Measurements from ENCODE around the gene CHRD. TPM values are rescaled to one million over a fixed set of nuclear protein-coding genes. Genes with fewer than 3 reads are reported as not detected.

CHRD gene
- total RNA-seq, 2 experiments from 2014 or later, result 0.22 TPM; not detected in 1

DNA sequence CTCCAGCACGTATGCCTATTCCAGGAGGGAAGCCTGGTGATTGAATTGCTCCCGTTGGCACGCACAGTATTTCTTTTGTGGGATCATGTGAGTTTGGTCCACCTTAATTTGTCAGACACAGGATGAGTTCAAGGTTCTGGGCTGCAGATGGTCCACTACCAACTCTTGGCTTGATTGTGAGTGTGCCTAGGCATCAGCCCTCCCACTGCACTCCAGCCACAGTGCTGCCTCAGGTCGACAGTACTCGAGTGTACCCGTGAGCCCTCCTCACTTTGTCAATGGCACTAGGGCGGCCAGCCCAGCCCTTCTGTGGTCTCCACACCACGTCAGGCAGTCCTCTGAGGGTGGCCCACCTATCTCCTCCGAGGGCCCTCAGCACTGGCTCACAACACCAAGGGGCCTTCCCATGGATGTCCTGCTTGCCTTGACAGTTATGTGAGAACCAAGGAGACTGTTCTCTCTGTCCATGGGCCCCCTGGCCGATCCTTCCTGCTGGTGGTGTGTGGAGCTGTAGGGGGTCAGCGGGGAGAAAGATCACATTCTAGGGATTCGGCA is 30.2 kb downstream of the CHRD start:
- Histone ChIP-seq H3K4me3 (ENCODE audit: low read length) (no peak overlapping the region), H3K27ac (ENCODE audit: low read depth in 1 of 2, low read length in 2 of 2) (no peak overlapping the region), H3K36me3 (ENCODE audit: insufficient read depth, low read length) (no peaks in the 10 kb centered on the region), H3K9me3 (ENCODE audit: control insufficient read depth in 1 of 2, insufficient read depth in 1 of 2, low read length in 2 of 2) (no peaks in the 10 kb centered on the region), H3K4me1 (ENCODE audit: insufficient read depth, low read length) (no peaks in the 10 kb centered on the region), H3K27me3 (ENCODE audit: control insufficient read depth in 1 of 2, insufficient read depth in 2 of 2, low read length in 2 of 2) (no peaks in the 10 kb centered on the region)
- Mint-ChIP-seq H3K36me3 (ENCODE audit: low read depth) (no peaks in the 10 kb centered on the region), H3K4me3 (no peak overlapping the region), H3K27ac (no peak overlapping the region), H3K9me3 (no peaks in the 10 kb centered on the region), H3K4me1 (ENCODE audit: low read depth) (no peaks in the 10 kb centered on the region), H3K27me3 (no peaks in the 10 kb centered on the region)
- TF ChIP-seq, protein P1, sequence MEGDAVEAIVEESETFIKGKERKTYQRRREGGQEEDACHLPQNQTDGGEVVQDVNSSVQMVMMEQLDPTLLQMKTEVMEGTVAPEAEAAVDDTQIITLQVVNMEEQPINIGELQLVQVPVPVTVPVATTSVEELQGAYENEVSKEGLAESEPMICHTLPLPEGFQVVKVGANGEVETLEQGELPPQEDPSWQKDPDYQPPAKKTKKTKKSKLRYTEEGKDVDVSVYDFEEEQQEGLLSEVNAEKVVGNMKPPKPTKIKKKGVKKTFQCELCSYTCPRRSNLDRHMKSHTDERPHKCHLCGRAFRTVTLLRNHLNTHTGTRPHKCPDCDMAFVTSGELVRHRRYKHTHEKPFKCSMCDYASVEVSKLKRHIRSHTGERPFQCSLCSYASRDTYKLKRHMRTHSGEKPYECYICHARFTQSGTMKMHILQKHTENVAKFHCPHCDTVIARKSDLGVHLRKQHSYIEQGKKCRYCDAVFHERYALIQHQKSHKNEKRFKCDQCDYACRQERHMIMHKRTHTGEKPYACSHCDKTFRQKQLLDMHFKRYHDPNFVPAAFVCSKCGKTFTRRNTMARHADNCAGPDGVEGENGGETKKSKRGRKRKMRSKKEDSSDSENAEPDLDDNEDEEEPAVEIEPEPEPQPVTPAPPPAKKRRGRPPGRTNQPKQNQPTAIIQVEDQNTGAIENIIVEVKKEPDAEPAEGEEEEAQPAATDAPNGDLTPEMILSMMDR (IDR thresholded peaks at IDR 0.05), result no peak
- ATAC-seq (ENCODE audit: poor library complexity), result no peak
- CTCF ChIA-PET, result no interaction called here
- POLR2A ChIA-PET, result no interaction called here
- intact Hi-C loops (cut with DNase I, micrococcal nuclease), result no loop called here
- DNase-seq, result no peak

DNA sequence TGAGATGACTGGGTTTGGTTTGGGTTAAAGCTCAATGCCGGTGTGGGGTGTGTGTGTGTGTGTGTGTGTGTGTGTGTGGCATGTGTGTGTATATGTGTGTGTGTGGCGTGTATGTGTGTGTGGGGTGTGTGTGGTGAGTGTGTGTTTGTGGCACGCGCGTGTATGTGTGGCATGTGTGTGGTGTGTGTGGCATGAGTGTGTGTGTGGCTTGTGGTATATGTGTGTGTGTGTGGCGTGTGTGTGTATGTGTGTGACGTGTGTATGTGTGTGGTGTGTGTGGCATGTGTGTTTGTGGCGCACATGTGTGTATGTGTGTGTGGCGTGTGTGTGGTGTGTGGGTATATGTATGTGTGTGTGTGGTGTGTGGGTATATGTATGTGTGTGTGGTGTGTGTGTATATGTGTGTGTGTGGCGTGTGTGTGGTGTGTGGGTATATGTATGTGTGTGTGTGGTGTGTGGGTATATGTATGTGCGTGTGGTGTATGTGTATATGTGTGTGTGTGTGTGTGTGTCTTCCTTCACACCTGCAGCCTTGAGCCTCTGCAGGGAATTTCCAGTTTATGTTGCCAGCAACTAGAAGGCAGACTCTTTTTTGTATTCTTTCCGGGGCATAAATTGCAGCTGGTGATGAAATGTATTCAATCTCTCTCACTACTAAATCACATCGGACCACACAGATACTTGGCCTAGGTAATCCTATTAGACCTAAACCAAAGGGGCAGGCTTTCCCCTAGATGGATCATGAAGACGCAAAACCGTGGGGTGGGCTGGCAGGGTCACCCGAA is 34.8 kb downstream of the CHRD start:
- ATAC-seq (ENCODE audit: poor library complexity), result no peak
- H3K4me1 ChIP-seq (ENCODE audit: insufficient read depth, low read length), result peaks cover 4% of the 10 kb centered on the region
- ChIA-PET POLR2A (no interaction called here), CTCF (no interaction called here)
- Mint-ChIP-seq H3K27me3 (no peaks in the 10 kb centered on the region), H3K9me3 (no peaks in the 10 kb centered on the region), H3K4me1 (ENCODE audit: low read depth) (no peaks in the 10 kb centered on the region), H3K36me3 (ENCODE audit: low read depth) (no peaks in the 10 kb centered on the region), H3K4me3 (no peak overlapping the region), H3K27ac (no peak overlapping the region)
- H3K36me3 ChIP-seq (ENCODE audit: insufficient read depth, low read length), result no peaks in the 10 kb centered on the region
- no peak overlapping the region for H3K4me3 ChIP-seq (ENCODE audit: low read length)
- TF ChIP-seq, protein P1 (IDR thresholded peaks at IDR 0.05), result no peak
- intact Hi-C loops (cut with DNase I, micrococcal nuclease), result no loop called here
- H3K27me3 ChIP-seq (ENCODE audit: control insufficient read depth in 1 of 2, insufficient read depth in 2 of 2, low read length in 2 of 2), result no peaks in the 10 kb centered on the region
- DNase-seq, result no peak
- H3K9me3 ChIP-seq (ENCODE audit: control insufficient read depth in 1 of 2, insufficient read depth in 1 of 2, low read length in 2 of 2), result no peaks in the 10 kb centered on the region
- H3K27ac ChIP-seq (ENCODE audit: low read depth in 1 of 2, low read length in 2 of 2), result no peak overlapping the region

DNA sequence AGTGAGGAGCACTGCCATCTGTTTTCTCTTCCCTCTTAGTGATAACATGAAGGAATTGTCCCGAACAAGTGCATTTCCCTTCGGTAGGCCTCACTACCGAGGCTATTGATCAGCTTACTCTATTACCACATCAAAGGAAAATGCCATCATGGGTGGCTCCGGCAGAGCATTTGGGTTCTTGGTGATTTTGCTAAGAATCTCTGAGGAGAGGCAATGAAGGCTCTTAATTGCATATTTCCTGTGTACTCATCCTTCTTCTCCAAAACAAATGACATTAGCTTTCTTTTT is 35.3 kb downstream of the CHRD start:
- Histone ChIP-seq H3K9me3 (ENCODE audit: control insufficient read depth in 1 of 2, insufficient read depth in 1 of 2, low read length in 2 of 2) (no peaks in the 10 kb centered on the region), H3K4me3 (ENCODE audit: low read length) (no peak overlapping the region), H3K27ac (ENCODE audit: low read depth in 1 of 2, low read length in 2 of 2) (no peak overlapping the region), H3K27me3 (ENCODE audit: control insufficient read depth in 1 of 2, insufficient read depth in 2 of 2, low read length in 2 of 2) (no peaks in the 10 kb centered on the region), H3K36me3 (ENCODE audit: insufficient read depth, low read length) (no peaks in the 10 kb centered on the region), H3K4me1 (ENCODE audit: insufficient read depth, low read length) (peaks cover 4% of the 10 kb centered on the region)
- no peaks in the 10 kb centered on the region for H3K4me1 Mint-ChIP-seq (ENCODE audit: low read depth)
- CTCF ChIA-PET, result interaction anchor here (0.7 kb wide), 1 partner anchor 414 kb away, joined by 3 read pairs; no protein-coding TSS in a partner anchor
- H3K9me3 Mint-ChIP-seq, result no peaks in the 10 kb centered on the region
- no peaks in the 10 kb centered on the region for H3K36me3 Mint-ChIP-seq (ENCODE audit: low read depth)
- no peak overlapping the region for H3K4me3 Mint-ChIP-seq
- no peak for ATAC-seq (ENCODE audit: poor library complexity)
- H3K27ac Mint-ChIP-seq, result no peak overlapping the region
- TF ChIP-seq, protein P1 (IDR thresholded peaks at IDR 0.05), result no peak
- H3K27me3 Mint-ChIP-seq, result no peaks in the 10 kb centered on the region
- intact Hi-C loops (cut with DNase I, micrococcal nuclease), result no loop called here
- POLR2A ChIA-PET, result no interaction called here
- no peak for DNase-seq
